Sigmoid colon (tissue), 7 donors: ENCODE results near the gene WDR75. TPM values are rescaled to one million over a fixed set of nuclear protein-coding genes. Genes with fewer than 3 reads are reported as not detected.

Experiments used
- DNase-seq: peaks from one replicate; pipeline ENCODE4 v3.0.0-alpha.2; 2019
- H3K27ac ChIP-seq, 4 donors: fragments of 200-600 bp; sonication (generic); one replicate each; pipeline ENCODE4 v1.5.1; 2016 to 2019; ENCODE audit warnings: mild to moderate bottlenecking in 1 of 4
- H3K27me3 ChIP-seq, 3 donors: fragments of 200-600 bp; sonication (generic); one replicate each; pipeline ENCODE4 v1.5.1; 2019; ENCODE audit warnings: mild to moderate bottlenecking in 1 of 3
- H3K36me3 ChIP-seq, 4 donors: fragments of 200-600 bp; sonication (generic); one replicate each; pipeline ENCODE4 v1.5.1; 2016 to 2019
- H3K4me1 ChIP-seq, 4 donors: fragments of 200-600 bp; sonication (generic); one replicate each; pipeline ENCODE4 v1.5.1; 2017 to 2019
- H3K4me3 ChIP-seq, 4 donors: fragments of 200-600 bp; sonication (generic); one replicate each; pipeline ENCODE4 v1.5.1; 2017 to 2019; ENCODE audit warnings: mild to moderate bottlenecking in 2 of 4, moderate library complexity in 1 of 4
- H3K9me3 ChIP-seq, 4 donors: fragments of 200-600 bp in 3 of 4; sonication (generic) in 3 of 4; one replicate each; pipeline versions ENCODE4 v1.5.1 to v1.6.1; 2013 to 2019
- CTCF ChIP-seq, 4 experiments: fragments of 450-650 bp in 3 of 4; fragments of 200-600 bp in 1 of 4; IDR thresholded peaks; one replicate each; pipeline ENCODE4 v1.5.1; 2016 to 2019; ENCODE audit warnings: antibody characterized with exemption in 4 of 4, mild to moderate bottlenecking in 3 of 4, moderate library complexity in 2 of 4
- EP300 ChIP-seq, 4 donors: sonication (generic); formaldehyde crosslinking; IDR thresholded peaks; one replicate each; pipeline ENCODE4 v1.6.1; 2017; ENCODE audit warnings: antibody characterized with exemption in 4 of 4
- POLR2A ChIP-seq, 2 donors: fragments of 450-650 bp; IDR thresholded peaks; one replicate each; pipeline ENCODE4 v1.6.1; 2016; ENCODE audit warnings: antibody characterized with exemption in 2 of 2, mild to moderate bottlenecking in 2 of 2, moderate library complexity in 2 of 2
- POLR2AphosphoS5 ChIP-seq, 4 donors: sonication (generic); formaldehyde crosslinking; IDR thresholded peaks; one replicate each; pipeline ENCODE4 v1.6.1; 2017; ENCODE audit warnings: antibody characterized with exemption in 4 of 4
- WGBS, 2 donors: extraction: QIAGEN DNeasy Blood & Tissue Kit; methylation state at CpG; one replicate each; pipeline ENCODE4 v1.1.7; 2013; 5-methylcytosine and 5-hydroxymethylcytosine counted together
- intact Hi-C: fragments of 100-400 bp; cut with DNase I; formaldehyde crosslinking; loops from one replicate; pipeline ENCODE4 v1.15.1; 2023
- polyA plus RNA-seq, 3 donors: library from polyadenylated mRNA; stranded (reverse); fragments of 200-250 nt; gene quantifications; one replicate each; pipeline ENCODE4 v1.2.3, GENCODE V29; 2013
- total RNA-seq, 4 donors: library from RNA; depleted of rRNA; stranded (reverse); fragments of >200 nt; gene quantifications; one replicate each; pipeline ENCODE4 v1.1.0, GENCODE V29; 2016
- donor health status: healthy with polysubstance abuse.
- donor health status: Bipolar disorder and iron deficiency.
- donor health status: healthy.

Gene WDR75
- total and polyA plus RNA-seq, 7 donors: 7.6 to 43.5 (median 25.8) TPM

- H3K27ac ChIP-seq: no peak overlapping the region
- intact Hi-C loops: no loop called here
- no peaks in the 10 kb centered on the region for H3K27me3 ChIP-seq
- no peak overlapping the region for H3K4me3 ChIP-seq
- no peaks in the 10 kb centered on the region for H3K9me3 ChIP-seq
- whole genome bisulfite sequencing, 2 donors: 88 to 94% methylated on average over 6 of the region's 6 CpGs
- no peak for TF ChIP-seq CTCF (IDR thresholded peaks at IDR 0.05)
- TF ChIP-seq POLR2AphosphoS5 (IDR thresholded peaks at IDR 0.05): no peak
- no peak for TF ChIP-seq POLR2A (IDR thresholded peaks at IDR 0.05)
- no peak for TF ChIP-seq EP300 (IDR thresholded peaks at IDR 0.05)
- H3K36me3 ChIP-seq: no peaks in the 10 kb centered on the region
- peaks cover 0 to 11% (median 2%) of the 10 kb centered on the region in 4 donors for H3K4me1 ChIP-seq
- no peak for DNase-seq
Measured at GRCh38 chr2:189519631-189520387, 78.5 kb downstream of the WDR75 start.

GRCh38 chr2:189521699-189522434, 80.6 kb downstream of the WDR75 start:
- H3K27me3 ChIP-seq: no peaks in the 10 kb centered on the region
- H3K9me3 ChIP-seq: no peaks in the 10 kb centered on the region
- WGBS, 2 donors: 87 to 88% methylated on average over 2 of the region's 2 CpGs
- no peak overlapping the region for H3K4me3 ChIP-seq
- H3K36me3 ChIP-seq: no peaks in the 10 kb centered on the region
- intact Hi-C loops: no loop called here
- TF ChIP-seq CTCF (IDR thresholded peaks at IDR 0.05) (no peak), POLR2A (IDR thresholded peaks at IDR 0.05) (no peak), POLR2AphosphoS5 (IDR thresholded peaks at IDR 0.05) (no peak), EP300 (IDR thresholded peaks at IDR 0.05) (no peak)
- H3K4me1 ChIP-seq: peaks cover 0 to 11% (median 2%) of the 10 kb centered on the region in 4 donors
- H3K27ac ChIP-seq: peak overlapping the region in 2 of 4 donors; percentile 10 to 36
- no peak for DNase-seq

- intact Hi-C loops: no loop called here
- TF ChIP-seq POLR2AphosphoS5 (IDR thresholded peaks at IDR 0.05) (no peak), CTCF (IDR thresholded peaks at IDR 0.05) (no peak), POLR2A (IDR thresholded peaks at IDR 0.05) (no peak), EP300 (IDR thresholded peaks at IDR 0.05) (no peak)
- H3K4me3 ChIP-seq: no peak overlapping the region
- H3K36me3 ChIP-seq: no peaks in the 10 kb centered on the region
- 15 to 61% methylated on average over 5 of the region's 5 CpGs for WGBS, 2 donors
- H3K9me3 ChIP-seq: no peaks in the 10 kb centered on the region
- peak overlapping the region in 2 of 4 donors; percentile 10 to 36 for H3K27ac ChIP-seq
- H3K4me1 ChIP-seq: peaks cover 0 to 15% (median 2%) of the 10 kb centered on the region in 4 donors
- no peak for DNase-seq
- H3K27me3 ChIP-seq: no peaks in the 10 kb centered on the region
Measured at GRCh38 chr2:189522435-189523151, 81.3 kb downstream of the WDR75 start.

- DNase-seq: no peak
- TF ChIP-seq POLR2A (IDR thresholded peaks at IDR 0.05): no peak
- 30 to 67% methylated on average over 4 of the region's 4 CpGs for WGBS, 2 donors
- Histone ChIP-seq H3K4me3 (no peak overlapping the region), H3K27ac (no peak overlapping the region), H3K4me1 (peaks cover 0 to 15% (median 2%) of the 10 kb centered on the region in 4 donors), H3K36me3 (no peaks in the 10 kb centered on the region), H3K9me3 (no peaks in the 10 kb centered on the region), H3K27me3 (no peaks in the 10 kb centered on the region)
- intact Hi-C loops: no loop called here
Measured at GRCh38 chr2:189524746-189525145, 83.5 kb downstream of the WDR75 start.

Other genes starting within 250 kb of the WDR75 start
- gene SLC40A1, start 139.3 kb downstream of the WDR75 start, total RNA-seq: 10 to 100 TPM; 34.9 to 52.1 (median 46.9) TPM
- 100 to 1,000 TPM in 2 of 3 donors, 10 to 100 TPM in 1; 87.3 to 280 (median 216) TPM for gene SLC40A1, start 139.3 kb downstream of the WDR75 start, polyA plus RNA-seq
- 10 to 100 TPM; 41.5 to 56.6 (median 49.7) TPM for gene ASNSD1, start 220.0 kb downstream of the WDR75 start, total RNA-seq
- 10 to 100 TPM; 22.5 to 37.8 (median 27.3) TPM for gene ASNSD1, start 220.0 kb downstream of the WDR75 start, polyA plus RNA-seq
- gene ANKAR, start 233.2 kb downstream of the WDR75 start, total RNA-seq: 10 to 100 TPM; 11.9 to 27.7 (median 23.9) TPM
- gene ANKAR, start 233.2 kb downstream of the WDR75 start, polyA plus RNA-seq: 1 to 10 TPM; 2.1 to 2.5 (median 2.4) TPM